Mammary epithelial cell (primary cell): ENCODE results near the gene CAMK2D.

Experiments
- EZH2 ChIP-seq: IDR thresholded peaks from 2 replicates; pipeline ENCODE4 v1.6.1; 2012; ENCODE audit warnings: low read length, inconsistent platforms, borderline replicate concordance
- TF ChIP-seq, protein P1 (sequence below), 2 donors: IDR thresholded peaks in 1 of 2; conservative IDR thresholded peaks in 1 of 2; 2 replicates each; pipeline ENCODE4 v1.5.1; 2011 to 2012; ENCODE audit warnings: inconsistent platforms in 2 of 2, low read length in 2 of 2, mild to moderate bottlenecking in 2 of 2, control low read depth in 1 of 2, low read depth in 1 of 2; ENCODE audit not compliant: insufficient read depth in 1 of 2; ENCODE audit errors: extremely low read depth in 1 of 2

DNA sequence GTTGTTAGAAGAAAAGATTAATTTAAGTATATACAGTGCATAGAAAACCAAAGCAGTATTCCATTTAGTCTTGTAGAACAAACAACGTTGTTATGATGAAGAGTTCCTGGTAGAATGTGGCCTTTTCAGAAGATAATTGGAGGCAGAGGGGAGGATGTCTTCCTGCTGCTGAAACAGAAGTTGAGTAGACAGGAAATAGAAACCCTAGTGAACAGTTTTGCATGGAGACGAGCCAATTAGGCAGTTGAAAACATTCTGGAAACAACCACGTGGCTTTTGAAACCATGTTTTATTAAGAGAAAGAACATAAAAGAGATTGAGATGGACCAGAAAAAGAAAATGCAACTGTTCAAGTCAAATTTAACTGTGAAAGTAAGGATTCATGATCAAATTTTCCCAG, 325.2 kb downstream of the CAMK2D start:
- TF ChIP-seq, protein P1, sequence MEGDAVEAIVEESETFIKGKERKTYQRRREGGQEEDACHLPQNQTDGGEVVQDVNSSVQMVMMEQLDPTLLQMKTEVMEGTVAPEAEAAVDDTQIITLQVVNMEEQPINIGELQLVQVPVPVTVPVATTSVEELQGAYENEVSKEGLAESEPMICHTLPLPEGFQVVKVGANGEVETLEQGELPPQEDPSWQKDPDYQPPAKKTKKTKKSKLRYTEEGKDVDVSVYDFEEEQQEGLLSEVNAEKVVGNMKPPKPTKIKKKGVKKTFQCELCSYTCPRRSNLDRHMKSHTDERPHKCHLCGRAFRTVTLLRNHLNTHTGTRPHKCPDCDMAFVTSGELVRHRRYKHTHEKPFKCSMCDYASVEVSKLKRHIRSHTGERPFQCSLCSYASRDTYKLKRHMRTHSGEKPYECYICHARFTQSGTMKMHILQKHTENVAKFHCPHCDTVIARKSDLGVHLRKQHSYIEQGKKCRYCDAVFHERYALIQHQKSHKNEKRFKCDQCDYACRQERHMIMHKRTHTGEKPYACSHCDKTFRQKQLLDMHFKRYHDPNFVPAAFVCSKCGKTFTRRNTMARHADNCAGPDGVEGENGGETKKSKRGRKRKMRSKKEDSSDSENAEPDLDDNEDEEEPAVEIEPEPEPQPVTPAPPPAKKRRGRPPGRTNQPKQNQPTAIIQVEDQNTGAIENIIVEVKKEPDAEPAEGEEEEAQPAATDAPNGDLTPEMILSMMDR (conservative IDR thresholded peaks at IDR 0.05 in 1 of 2, IDR thresholded peaks at IDR 0.05 in 1 of 2; ENCODE audit: extremely low read depth in 1 of 2, insufficient read depth in 1 of 2, low read depth in 1 of 2, low read length in 2 of 2), result no peak
- TF ChIP-seq EZH2, result no peak
